Osteocyte (in vitro differentiated cells): ENCODE results near the gene ADAMTS13. TPM values are rescaled to one million over a fixed set of nuclear protein-coding genes. Genes with fewer than 3 reads are reported as not detected.

Experiments
- DNase-seq: peaks from one replicate; pipeline ENCODE4 v3.0.0; 2021; ENCODE audit warnings: mixed read lengths; ENCODE audit not compliant: unreplicated experiment; ENCODE audit errors: extremely low spot score
- H3K27ac Mint-ChIP-seq: one replicate; pipeline ENCODE4 v1.8.0; 2021; ENCODE audit warnings: mild to moderate bottlenecking, mixed read lengths; ENCODE audit not compliant: unreplicated experiment
- H3K27me3 Mint-ChIP-seq: one replicate; pipeline ENCODE4 v1.8.0; 2021; ENCODE audit warnings: mixed read lengths; ENCODE audit not compliant: unreplicated experiment
- H3K36me3 Mint-ChIP-seq: one replicate; pipeline ENCODE4 v1.8.0; 2021; ENCODE audit warnings: mixed read lengths; ENCODE audit not compliant: unreplicated experiment
- H3K4me1 Mint-ChIP-seq: one replicate; pipeline ENCODE4 v1.8.0; 2021; ENCODE audit warnings: mixed read lengths; ENCODE audit not compliant: unreplicated experiment
- H3K4me3 Mint-ChIP-seq: one replicate; pipeline ENCODE4 v1.8.0; 2021; ENCODE audit warnings: mild to moderate bottlenecking, moderate library complexity, mixed read lengths; ENCODE audit not compliant: unreplicated experiment
- H3K9me3 Mint-ChIP-seq: one replicate; pipeline ENCODE4 v1.8.0; 2021; ENCODE audit warnings: mixed read lengths; ENCODE audit not compliant: unreplicated experiment
- total RNA-seq: library from RNA; stranded (reverse); gene quantifications from 2 replicates; pipeline ENCODE4 v1.2.1, GENCODE V29; 2021
- TF ChIP-seq, protein P1 (sequence below): fragments of 200-600 bp; sonication (generic); IDR thresholded peaks from 2 replicates; pipeline ENCODE4 v1.5.0; 2021; ENCODE audit warnings: antibody characterized with exemption, mild to moderate bottlenecking, moderate library complexity

ADAMTS13 gene
- total RNA-seq, 1 donor from 2014 or later = 8.8 TPM

DNA sequence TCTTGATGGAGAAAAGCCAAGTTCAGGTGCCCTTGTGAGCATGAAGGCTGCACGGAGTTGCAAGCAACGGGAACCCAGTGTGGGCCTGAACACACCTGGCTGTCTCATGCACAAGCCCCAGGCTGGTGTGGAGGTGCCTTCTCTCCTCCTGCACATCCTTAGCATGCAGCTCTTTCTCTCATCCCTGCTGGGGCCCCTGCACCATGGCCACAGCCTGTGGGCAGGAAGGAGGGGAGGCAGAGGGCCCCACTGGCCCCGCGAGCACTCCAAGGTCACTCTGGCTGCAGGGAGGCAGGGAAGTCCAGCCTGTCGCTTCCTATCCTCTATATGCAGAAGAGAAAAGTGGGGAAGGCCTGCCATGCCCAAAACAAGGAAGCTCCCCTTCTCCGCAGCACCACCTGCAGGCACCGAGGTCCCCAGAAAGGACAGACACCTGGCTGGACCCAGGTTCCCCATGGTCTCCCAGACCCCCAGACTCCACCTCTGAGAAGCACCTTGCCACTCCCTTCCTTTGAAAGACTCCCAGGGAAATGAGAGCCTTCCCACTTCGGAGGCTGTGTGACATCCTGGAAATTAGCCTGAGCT is 27.4 kb upstream of the ADAMTS13 start:
- TF ChIP-seq, protein P1, sequence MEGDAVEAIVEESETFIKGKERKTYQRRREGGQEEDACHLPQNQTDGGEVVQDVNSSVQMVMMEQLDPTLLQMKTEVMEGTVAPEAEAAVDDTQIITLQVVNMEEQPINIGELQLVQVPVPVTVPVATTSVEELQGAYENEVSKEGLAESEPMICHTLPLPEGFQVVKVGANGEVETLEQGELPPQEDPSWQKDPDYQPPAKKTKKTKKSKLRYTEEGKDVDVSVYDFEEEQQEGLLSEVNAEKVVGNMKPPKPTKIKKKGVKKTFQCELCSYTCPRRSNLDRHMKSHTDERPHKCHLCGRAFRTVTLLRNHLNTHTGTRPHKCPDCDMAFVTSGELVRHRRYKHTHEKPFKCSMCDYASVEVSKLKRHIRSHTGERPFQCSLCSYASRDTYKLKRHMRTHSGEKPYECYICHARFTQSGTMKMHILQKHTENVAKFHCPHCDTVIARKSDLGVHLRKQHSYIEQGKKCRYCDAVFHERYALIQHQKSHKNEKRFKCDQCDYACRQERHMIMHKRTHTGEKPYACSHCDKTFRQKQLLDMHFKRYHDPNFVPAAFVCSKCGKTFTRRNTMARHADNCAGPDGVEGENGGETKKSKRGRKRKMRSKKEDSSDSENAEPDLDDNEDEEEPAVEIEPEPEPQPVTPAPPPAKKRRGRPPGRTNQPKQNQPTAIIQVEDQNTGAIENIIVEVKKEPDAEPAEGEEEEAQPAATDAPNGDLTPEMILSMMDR = no peak
- Mint-ChIP-seq H3K27ac (no peak overlapping the region), H3K9me3 (no peaks in the 10 kb centered on the region), H3K4me1 (no peaks in the 10 kb centered on the region), H3K27me3 (peaks cover 20% of the 10 kb centered on the region), H3K36me3 (no peaks in the 10 kb centered on the region), H3K4me3 (no peak overlapping the region)
- no peak for DNase-seq

DNA sequence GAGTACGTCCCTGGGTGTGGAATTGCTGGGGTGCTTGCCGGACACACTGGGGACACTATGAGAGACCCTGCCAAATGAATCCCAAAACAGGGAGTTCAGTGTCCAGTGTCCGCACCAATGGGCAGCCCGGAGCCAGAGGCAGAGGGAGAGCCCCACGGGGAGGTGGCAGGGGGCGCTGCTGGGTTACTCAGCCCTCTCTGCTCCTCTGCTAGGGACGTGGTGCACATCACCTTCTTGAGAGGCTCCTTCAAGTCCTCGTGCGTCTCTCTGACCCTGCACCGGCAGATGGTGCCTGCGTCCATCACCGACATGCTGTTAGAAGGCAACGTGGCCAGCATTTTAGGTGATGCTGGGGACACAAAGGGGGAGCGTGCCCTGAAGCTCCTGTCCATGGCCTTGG is 25.2 kb upstream of the ADAMTS13 start:
- no peaks in the 10 kb centered on the region for H3K9me3 Mint-ChIP-seq
- TF ChIP-seq, protein P1 = peak; percentile 32
- H3K27me3 Mint-ChIP-seq = peaks cover 18% of the 10 kb centered on the region
- DNase-seq = no peak
- H3K4me3 Mint-ChIP-seq = no peak overlapping the region
- no peak overlapping the region for H3K27ac Mint-ChIP-seq
- no peaks in the 10 kb centered on the region for H3K36me3 Mint-ChIP-seq
- H3K4me1 Mint-ChIP-seq = no peaks in the 10 kb centered on the region

DNA sequence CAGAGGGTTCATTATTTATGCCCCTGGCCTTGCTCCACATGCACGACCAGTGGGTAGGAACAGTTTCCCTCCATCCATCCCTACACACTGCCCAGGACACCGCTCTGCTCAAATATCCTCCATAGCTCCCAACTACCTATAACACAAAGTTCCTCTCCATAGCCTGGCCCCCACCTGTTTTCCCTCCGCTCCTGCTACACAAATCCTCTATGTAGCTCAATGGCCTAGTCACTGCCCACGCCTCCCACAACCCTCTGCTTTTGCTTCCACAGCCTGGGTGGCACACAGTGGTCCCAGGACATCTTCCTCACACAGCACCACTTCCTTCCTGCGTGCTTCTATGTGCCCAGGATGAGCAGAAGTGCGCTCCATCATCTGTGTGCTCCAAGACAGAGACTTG is 24.8 kb upstream of the ADAMTS13 start:
- Mint-ChIP-seq H3K9me3 (no peaks in the 10 kb centered on the region), H3K27ac (no peak overlapping the region), H3K36me3 (no peaks in the 10 kb centered on the region), H3K4me1 (no peaks in the 10 kb centered on the region), H3K27me3 (peaks cover 18% of the 10 kb centered on the region), H3K4me3 (no peak overlapping the region)
- TF ChIP-seq, protein P1 = no peak
- DNase-seq = no peak

DNA sequence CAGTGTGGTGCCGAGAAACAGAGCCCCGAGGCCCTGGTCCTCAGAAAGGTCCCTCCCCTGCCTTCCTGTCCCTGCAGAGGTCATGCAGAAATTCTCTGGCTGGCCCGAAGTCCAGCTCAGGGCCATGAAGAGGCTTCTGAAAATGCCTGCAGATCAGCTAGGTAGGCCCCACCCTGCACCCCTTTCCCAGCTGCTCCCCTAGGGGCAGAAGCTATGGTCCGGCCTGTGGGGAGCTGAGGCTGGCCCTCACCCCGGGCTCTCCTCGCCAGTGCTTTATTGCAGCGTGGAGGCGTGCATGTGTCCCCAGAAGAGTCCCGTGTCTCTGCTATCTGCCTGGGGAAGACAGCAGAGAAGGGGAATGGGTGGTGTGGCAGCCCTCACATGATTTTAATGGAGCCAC is 24.3 kb upstream of the ADAMTS13 start:
- no peak overlapping the region for H3K4me3 Mint-ChIP-seq
- no peak for DNase-seq
- no peaks in the 10 kb centered on the region for H3K36me3 Mint-ChIP-seq
- TF ChIP-seq, protein P1 = no peak
- H3K27ac Mint-ChIP-seq = no peak overlapping the region
- H3K9me3 Mint-ChIP-seq = no peaks in the 10 kb centered on the region
- H3K27me3 Mint-ChIP-seq = peaks cover 18% of the 10 kb centered on the region
- no peaks in the 10 kb centered on the region for H3K4me1 Mint-ChIP-seq

DNA sequence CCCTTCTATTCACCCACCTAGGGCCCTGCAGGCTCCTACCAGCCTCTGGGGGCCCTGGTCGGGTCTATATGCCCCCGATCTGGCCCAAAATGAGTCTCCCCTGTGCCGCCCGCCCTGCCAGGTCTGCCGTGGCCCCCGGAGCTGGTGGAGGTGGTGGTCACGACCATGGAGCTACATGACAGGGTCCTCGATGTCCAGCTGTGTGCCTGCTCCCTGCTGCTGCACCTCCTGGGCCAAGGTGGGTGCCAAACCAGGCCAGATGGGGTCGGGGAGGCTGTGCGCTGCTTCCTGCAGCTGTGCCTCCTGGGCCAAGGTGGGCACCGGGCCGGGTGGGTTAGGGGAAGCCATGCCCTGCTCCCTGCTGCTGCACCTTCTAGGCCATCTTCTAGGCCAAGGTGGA is 21.9 kb upstream of the ADAMTS13 start:
- H3K27ac Mint-ChIP-seq = no peak overlapping the region
- no peaks in the 10 kb centered on the region for H3K9me3 Mint-ChIP-seq
- H3K36me3 Mint-ChIP-seq = peaks cover 4% of the 10 kb centered on the region
- TF ChIP-seq, protein P1 = no peak
- H3K27me3 Mint-ChIP-seq = peaks cover 12% of the 10 kb centered on the region
- no peak overlapping the region for H3K4me3 Mint-ChIP-seq
- H3K4me1 Mint-ChIP-seq = peaks cover 2% of the 10 kb centered on the region
- DNase-seq = no peak
